IMR-90 (cell line): ENCODE data around the gene SLC23A3.

Experiments
- BHLHE40 ChIP-seq: fragments of 150-350 bp; IDR thresholded peaks from 2 replicates; pipeline ENCODE4 v1.6.1; 2016; ENCODE audit warnings: mild to moderate bottlenecking, low read depth, low read length
- CEBPB ChIP-seq: IDR thresholded peaks from 2 replicates; pipeline ENCODE4 v1.6.1; 2012; ENCODE audit warnings: low read depth, low read length, improper control_type of control experiment
- MAFK ChIP-seq: IDR thresholded peaks from 2 replicates; pipeline ENCODE4 v1.6.1; 2012; ENCODE audit warnings: low read depth, low read length, improper control_type of control experiment
- NFE2L2 ChIP-seq: fragments of 150-350 bp; IDR thresholded peaks from 2 replicates; pipeline ENCODE4 v1.6.1; 2016; ENCODE audit warnings: low read depth, mild to moderate bottlenecking, low read length
- POLR2A ChIP-seq: IDR thresholded peaks from 2 replicates; pipeline ENCODE4 v1.6.1; 2012; ENCODE audit warnings: mild to moderate bottlenecking, low read depth, low read length
- RFX5 ChIP-seq: IDR thresholded peaks from 2 replicates; pipeline ENCODE4 v1.8.0; 2012; ENCODE audit warnings: low read depth, mild to moderate bottlenecking, low read length, moderate library complexity
- SMC3 ChIP-seq: fragments of 150-350 bp; IDR thresholded peaks from 2 replicates; pipeline ENCODE4 v1.6.1; 2016; ENCODE audit warnings: low read depth, mild to moderate bottlenecking, antibody characterized with exemption, low read length, moderate library complexity
- TF ChIP-seq, protein P1 (sequence below): fragments of 150-350 bp; IDR thresholded peaks from 2 replicates; pipeline ENCODE4 v1.6.1; 2017; ENCODE audit warnings: mild to moderate bottlenecking, antibody characterized with exemption, low read length, low read depth
- TF ChIP-seq, protein P2 (sequence below): conservative IDR thresholded peaks from 2 replicates; pipeline ENCODE4 v1.5.1; 2012; ENCODE audit warnings: mild to moderate bottlenecking, low read depth, low read length, improper control_type of control experiment
- TF ChIP-seq, protein P3 (sequence below): fragments of 150-350 bp; IDR thresholded peaks from 2 replicates; pipeline ENCODE4 v1.6.1; 2016; ENCODE audit warnings: low read depth, mild to moderate bottlenecking, low read length, moderate library complexity, borderline replicate concordance

DNA sequence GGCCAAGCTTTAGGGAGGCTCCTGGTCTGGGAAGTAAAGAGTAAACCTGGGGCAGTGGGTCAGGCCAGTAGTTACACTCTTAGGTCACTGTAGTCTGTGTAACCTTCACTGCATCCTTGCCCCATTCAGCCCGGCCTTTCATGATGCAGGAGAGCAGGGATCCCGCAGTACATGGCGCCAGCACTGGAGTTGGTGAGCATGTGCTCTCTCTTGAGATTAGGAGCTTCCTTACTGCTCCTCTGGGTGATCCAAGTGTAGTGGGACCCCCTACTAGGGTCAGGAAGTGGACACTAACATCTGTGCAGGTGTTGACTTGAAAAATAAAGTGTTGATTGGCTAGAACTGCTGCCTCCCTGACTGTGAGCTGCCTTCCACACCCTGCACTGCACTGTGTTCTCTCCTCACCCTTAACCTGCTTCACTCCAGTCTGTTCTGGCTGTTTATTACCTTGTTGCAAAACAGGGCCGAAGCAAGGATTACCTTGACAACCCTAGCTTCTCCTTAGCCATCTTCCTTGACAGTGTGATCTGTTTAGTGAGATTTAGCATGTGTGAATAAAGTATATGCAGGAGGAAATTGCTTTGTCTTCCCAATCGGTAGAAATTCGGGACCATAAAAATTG lies 13.4 kb upstream of the SLC23A3 start:
- TF ChIP-seq, protein P1, sequence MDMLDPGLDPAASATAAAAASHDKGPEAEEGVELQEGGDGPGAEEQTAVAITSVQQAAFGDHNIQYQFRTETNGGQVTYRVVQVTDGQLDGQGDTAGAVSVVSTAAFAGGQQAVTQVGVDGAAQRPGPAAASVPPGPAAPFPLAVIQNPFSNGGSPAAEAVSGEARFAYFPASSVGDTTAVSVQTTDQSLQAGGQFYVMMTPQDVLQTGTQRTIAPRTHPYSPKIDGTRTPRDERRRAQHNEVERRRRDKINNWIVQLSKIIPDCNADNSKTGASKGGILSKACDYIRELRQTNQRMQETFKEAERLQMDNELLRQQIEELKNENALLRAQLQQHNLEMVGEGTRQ: no peak
- TF ChIP-seq, protein P2, sequence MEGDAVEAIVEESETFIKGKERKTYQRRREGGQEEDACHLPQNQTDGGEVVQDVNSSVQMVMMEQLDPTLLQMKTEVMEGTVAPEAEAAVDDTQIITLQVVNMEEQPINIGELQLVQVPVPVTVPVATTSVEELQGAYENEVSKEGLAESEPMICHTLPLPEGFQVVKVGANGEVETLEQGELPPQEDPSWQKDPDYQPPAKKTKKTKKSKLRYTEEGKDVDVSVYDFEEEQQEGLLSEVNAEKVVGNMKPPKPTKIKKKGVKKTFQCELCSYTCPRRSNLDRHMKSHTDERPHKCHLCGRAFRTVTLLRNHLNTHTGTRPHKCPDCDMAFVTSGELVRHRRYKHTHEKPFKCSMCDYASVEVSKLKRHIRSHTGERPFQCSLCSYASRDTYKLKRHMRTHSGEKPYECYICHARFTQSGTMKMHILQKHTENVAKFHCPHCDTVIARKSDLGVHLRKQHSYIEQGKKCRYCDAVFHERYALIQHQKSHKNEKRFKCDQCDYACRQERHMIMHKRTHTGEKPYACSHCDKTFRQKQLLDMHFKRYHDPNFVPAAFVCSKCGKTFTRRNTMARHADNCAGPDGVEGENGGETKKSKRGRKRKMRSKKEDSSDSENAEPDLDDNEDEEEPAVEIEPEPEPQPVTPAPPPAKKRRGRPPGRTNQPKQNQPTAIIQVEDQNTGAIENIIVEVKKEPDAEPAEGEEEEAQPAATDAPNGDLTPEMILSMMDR: no peak
- TF ChIP-seq POLR2A: no peak
- no peak for TF ChIP-seq NFE2L2
- no peak for TF ChIP-seq CEBPB
- TF ChIP-seq MAFK: no peak
- no peak for TF ChIP-seq SMC3
- TF ChIP-seq BHLHE40: no peak
- TF ChIP-seq, protein P3, sequence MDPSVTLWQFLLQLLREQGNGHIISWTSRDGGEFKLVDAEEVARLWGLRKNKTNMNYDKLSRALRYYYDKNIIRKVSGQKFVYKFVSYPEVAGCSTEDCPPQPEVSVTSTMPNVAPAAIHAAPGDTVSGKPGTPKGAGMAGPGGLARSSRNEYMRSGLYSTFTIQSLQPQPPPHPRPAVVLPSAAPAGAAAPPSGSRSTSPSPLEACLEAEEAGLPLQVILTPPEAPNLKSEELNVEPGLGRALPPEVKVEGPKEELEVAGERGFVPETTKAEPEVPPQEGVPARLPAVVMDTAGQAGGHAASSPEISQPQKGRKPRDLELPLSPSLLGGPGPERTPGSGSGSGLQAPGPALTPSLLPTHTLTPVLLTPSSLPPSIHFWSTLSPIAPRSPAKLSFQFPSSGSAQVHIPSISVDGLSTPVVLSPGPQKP: no peak
- no peak for TF ChIP-seq RFX5
